Measurements from ENCODE around the gene PBX3.

Gene PBX3

GRCh38 chr9:125749287-125749935 is 2.2 kb downstream of the PBX3 start:
- TF ChIP-seq CTCF (IDR thresholded peaks at IDR 0.05) = no peak

- no peak for TF ChIP-seq CTCF (IDR thresholded peaks at IDR 0.05)
These were observed 2.9 kb downstream of the PBX3 start for GRCh38 chr9:125749951-125750626.

GRCh38 chr9:125750627-125751011 is 3.4 kb downstream of the PBX3 start:
- no peak for TF ChIP-seq CTCF (IDR thresholded peaks at IDR 0.05)

- no peak for TF ChIP-seq CTCF (IDR thresholded peaks at IDR 0.05)
These were observed 5.0 kb downstream of the PBX3 start for GRCh38 chr9:125752070-125752628.

GRCh38 chr9:125754096-125754495 is 6.9 kb downstream of the PBX3 start:
- no peak for TF ChIP-seq CTCF (IDR thresholded peaks at IDR 0.05)

- TF ChIP-seq CTCF (IDR thresholded peaks at IDR 0.05) = no peak
These were observed 8.2 kb downstream of the PBX3 start for GRCh38 chr9:125755340-125755739.

GRCh38 chr9:125756518-125756917 is 9.3 kb downstream of the PBX3 start:
- TF ChIP-seq CTCF (IDR thresholded peaks at IDR 0.05) = no peak

Measured in LNCAP (cell line).